HG02970 (cell line): ENCODE measurements around the gene KCNMA1.

Experiments
- ATAC-seq: cut with Tn5 transposase; IDR thresholded peaks from one replicate; pipeline ENCODE4 v1.9.1; 2021; ENCODE audit warnings: mild to moderate bottlenecking, moderate library complexity, moderate number of reproducible peaks; ENCODE audit not compliant: unreplicated experiment, low FRiP score

Gene KCNMA1

GRCh38 chr10:77186936-77187335 is 450.7 kb downstream of the KCNMA1 start:
- ATAC-seq, result no peak

- no peak for ATAC-seq
These were observed 451.9 kb downstream of the KCNMA1 start for GRCh38 chr10:77185696-77186095.

- ATAC-seq, result no peak
These were observed 454.8 kb downstream of the KCNMA1 start for GRCh38 chr10:77182803-77183202.

- ATAC-seq, result no peak
These were observed 456.8 kb downstream of the KCNMA1 start for GRCh38 chr10:77180794-77181193.

- no peak for ATAC-seq
These were observed 457.5 kb downstream of the KCNMA1 start for GRCh38 chr10:77180104-77180503.

GRCh38 chr10:77179015-77179695 is 458.5 kb downstream of the KCNMA1 start:
- no peak for ATAC-seq

GRCh38 chr10:77177589-77177988 is 460.0 kb downstream of the KCNMA1 start:
- no peak for ATAC-seq

- ATAC-seq, result no peak
These were observed 460.4 kb downstream of the KCNMA1 start for GRCh38 chr10:77177161-77177560.

GRCh38 chr10:77176232-77176631 is 461.4 kb downstream of the KCNMA1 start:
- ATAC-seq, result no peak

GRCh38 chr10:77175631-77176222 is 461.9 kb downstream of the KCNMA1 start:
- no peak for ATAC-seq

GRCh38 chr10:77173615-77174461 is 463.8 kb downstream of the KCNMA1 start:
- no peak for ATAC-seq

GRCh38 chr10:77172086-77172485 is 465.5 kb downstream of the KCNMA1 start:
- no peak for ATAC-seq

- ATAC-seq, result no peak
These were observed 468.7 kb downstream of the KCNMA1 start for GRCh38 chr10:77168861-77169260.

- ATAC-seq, result no peak
These were observed 469.4 kb downstream of the KCNMA1 start for GRCh38 chr10:77168161-77168560.

- peak; percentile 76 for ATAC-seq
These were observed 472.0 kb downstream of the KCNMA1 start for GRCh38 chr10:77165445-77166208.

GRCh38 chr10:77164616-77165311 is 472.8 kb downstream of the KCNMA1 start:
- no peak for ATAC-seq

- no peak for ATAC-seq
These were observed 473.8 kb downstream of the KCNMA1 start for GRCh38 chr10:77163670-77164348.

GRCh38 chr10:77162697-77163096 is 474.9 kb downstream of the KCNMA1 start:
- ATAC-seq, result no peak

GRCh38 chr10:77160679-77161078 is 476.9 kb downstream of the KCNMA1 start:
- ATAC-seq, result no peak
